ENCODE data around the gene MT1M.
"Not testable (repeated sequence)": the region's sequence is repeated elsewhere in the genome, so short reads cannot be mapped to it uniquely, and the experiment has no call there.

MT1M gene

GRCh38 chr16:56608876-56609462 is 23.5 kb upstream of the MT1M start:
- DNase-seq = no peak

DNA sequence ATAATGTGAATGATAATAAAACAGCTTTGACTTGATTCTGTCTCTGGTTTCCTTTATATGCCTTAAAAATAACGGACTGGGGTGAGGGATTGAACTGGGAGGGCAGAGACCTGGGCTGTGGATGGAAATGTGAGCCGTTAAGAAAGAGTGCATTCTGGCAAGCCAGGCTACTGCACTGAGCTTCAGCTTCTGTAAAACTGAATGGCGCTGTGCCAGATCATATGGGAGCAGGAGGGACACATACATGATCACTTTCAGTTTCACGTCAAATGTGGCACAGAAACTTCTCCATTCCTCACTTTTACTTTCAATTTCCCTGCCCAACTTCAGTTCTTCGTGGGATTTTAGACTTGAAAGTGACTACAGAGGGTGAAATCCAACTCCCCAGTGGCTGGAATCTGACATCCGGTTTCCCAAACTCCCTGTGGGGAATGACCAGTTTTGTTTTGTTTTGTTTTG is 23.0 kb upstream of the MT1M start:
- no peak for DNase-seq

DNA sequence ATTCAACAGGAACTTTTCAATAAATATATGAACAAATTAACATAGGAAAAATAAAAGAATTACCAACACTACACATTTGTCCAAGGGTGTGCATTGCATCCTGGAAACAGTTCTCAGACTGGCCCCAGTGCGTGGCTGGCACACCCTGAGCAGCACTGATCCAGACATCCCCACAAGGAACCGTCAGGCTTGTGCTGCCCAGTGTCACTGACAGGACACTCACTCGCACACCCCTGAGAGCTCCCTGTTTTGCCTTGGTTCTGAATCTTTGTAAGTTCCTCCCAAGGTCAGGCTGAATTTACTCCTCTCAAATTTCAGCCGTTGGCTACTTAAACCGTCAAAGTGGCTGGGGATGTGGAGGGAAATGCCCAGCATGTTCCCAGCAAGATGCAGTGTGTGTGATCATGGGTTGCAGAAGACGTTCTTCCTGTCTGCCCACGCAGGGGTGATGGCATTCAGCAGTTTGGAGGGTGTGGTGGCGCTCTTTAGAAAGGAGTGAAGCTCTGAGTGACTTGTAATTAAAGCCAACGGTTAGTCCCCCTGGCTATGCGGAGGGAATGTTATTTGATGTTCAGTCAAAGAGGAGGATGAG is 22.3 kb upstream of the MT1M start:
- DNase-seq = no peak

DNA sequence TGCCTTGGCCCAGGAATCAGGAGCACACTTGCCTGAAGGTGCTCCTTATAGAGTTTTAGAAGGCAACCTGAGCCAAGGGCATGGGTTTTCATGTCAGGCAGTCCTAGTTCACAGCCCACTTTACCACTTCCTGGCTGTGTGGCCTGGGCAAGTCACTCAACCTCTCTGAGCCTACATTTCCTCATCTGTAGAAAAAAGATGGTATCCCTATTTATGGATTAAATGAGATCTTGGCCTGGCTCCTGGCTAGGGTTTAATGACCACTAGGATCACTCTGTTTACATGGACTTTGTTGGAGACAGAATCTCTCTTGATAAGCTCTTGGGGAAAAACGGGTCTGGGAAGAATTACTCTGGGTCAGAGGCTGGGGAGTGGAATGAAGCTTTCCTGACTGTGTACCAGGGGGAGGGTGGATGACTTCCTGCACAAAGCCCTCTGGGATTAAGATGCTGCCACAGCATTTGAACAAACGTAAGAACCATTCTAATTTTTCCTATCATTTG is 21.8 kb upstream of the MT1M start:
- DNase-seq = no peak

DNA sequence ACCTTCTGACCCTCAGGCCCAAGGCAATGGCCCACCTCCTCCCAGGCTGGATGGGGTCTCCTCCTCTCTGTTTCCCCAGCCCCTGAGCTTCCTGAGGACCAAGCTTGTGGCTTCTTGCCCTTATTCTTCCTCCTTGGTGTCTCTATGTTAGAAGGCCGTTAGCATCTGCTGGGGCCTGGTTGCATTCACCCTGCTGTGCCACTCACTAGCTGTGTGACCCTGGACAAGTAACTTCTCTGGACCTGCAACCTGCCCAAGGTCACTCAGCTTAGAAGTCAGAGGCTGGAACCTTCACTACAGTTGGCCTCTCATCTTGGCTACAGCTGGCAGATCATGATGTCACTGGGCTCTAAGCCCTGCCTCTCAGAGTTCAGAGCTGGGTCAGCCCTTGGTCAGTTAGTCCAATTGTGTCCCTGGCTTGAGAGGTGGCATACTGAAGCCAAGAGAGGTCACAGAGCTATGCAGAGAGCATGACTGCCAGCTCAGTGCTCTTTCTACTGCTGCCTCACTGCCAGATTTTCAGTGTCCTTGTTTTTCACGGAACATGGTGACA is 21.1 kb upstream of the MT1M start:
- no peak for DNase-seq

DNA sequence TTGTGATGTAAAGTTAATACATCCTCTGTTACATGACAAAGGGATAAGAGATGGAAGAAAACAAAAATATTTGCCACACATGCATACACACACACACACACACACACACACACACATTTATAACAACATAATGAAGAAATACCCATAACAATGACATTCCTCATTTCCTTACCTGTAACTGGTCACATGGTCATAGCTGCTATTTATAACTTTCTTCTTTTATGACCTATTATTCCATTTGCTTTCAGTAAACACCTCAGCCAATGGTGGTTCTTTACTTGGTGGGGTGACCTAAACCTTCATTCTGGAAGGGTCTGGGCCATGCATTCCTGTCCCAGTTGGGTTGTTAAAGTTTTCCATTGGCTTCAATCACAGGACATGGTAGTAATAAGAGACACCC is 18.8 kb upstream of the MT1M start:
- no peak for DNase-seq

DNA sequence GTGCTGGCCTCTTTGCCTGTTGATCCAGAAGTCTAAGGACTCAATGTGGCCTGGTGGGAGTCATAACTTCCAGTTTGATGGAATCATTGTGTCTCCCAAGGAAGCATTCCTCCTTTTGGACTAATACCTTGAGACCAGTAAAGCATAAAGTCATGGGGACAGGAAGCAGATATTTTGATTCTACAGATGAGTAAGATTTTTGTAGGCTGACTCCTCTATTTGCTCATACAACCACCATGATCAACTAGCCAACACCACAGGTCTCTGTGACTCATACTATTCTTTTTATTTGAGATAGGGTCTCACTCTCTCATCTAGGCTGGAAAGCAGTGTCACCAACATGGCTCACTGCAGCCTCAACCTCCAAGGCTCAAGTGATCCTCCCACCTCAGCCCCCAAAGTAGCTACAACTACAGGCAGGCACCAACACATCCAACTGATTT is 17.9 kb upstream of the MT1M start:
- DNase-seq = no peak

- no peak for DNase-seq
Measured at GRCh38 chr16:56615353-56615752, 17.1 kb upstream of the MT1M start.

- no peak for DNase-seq
Measured at GRCh38 chr16:56616608-56617211, 15.7 kb upstream of the MT1M start.

DNA sequence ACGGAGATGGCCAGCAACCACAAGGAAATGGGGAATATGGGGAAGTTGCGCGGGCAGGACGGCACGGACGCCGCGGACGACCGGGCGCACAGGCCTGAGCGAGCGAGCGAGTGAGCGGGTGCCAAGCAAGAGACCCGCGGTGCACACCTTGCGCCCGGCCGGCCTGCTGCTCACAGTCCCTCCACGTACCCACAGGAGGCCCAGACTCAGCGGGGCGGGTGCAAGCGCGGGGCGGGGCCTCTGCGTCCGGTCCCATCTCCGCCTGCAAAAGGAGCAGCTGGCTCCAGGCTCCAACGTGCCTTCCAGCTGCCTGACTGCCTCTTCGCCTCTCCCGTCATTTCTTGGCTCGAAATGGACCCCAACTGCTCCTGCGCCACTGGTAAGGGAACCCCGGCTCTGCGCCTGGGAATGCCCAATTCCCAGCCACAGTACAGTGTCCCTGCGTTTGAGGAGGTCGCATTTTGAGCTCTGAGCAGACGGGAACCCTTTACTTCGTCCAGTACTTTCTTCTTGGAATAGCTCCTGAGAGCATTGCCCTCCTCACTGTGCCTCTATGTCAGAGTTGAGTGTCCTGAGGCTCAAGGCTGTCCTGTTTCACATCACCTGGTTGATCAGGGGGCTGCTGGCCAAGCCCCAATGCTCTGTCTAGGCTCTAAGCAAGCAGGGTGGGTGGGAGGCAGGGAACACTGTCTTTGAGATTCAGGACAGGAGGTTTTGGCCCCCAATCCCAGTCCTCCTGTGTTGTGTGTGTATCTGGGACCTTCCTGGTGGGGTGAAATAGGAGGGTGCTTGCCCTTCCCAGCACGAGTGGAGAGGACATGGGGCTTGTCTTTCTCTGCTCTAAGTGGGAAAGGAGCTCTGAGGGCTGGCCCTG is 15.0 kb upstream of the MT1M start:
- DNase-seq = no peak

- DNase-seq = no peak
Measured at GRCh38 chr16:56618138-56618537, 14.3 kb upstream of the MT1M start.

- DNase-seq = no peak
Measured at GRCh38 chr16:56620339-56620897, 12.0 kb upstream of the MT1M start.

GRCh38 chr16:56621665-56622445 is 10.6 kb upstream of the MT1M start:
- not testable (repeated sequence) for DNase-seq

- DNase-seq = not testable (repeated sequence)
Measured at GRCh38 chr16:56623184-56623583, 9.3 kb upstream of the MT1M start.

GRCh38 chr16:56623637-56624036 is 8.8 kb upstream of the MT1M start:
- no peak for DNase-seq

- peak; percentile 49 for DNase-seq
Measured at GRCh38 chr16:56625140-56625942, 7.1 kb upstream of the MT1M start, which contains the start of gene MT1E. MT1E (plus strand) TSS chr16:56625781; CDS start chr16:56625852, 71 bp downstream.

- DNase-seq = no peak
Measured at GRCh38 chr16:56625943-56626654, 6.4 kb upstream of the MT1M start.

GRCh38 chr16:56626685-56627084 is 5.8 kb upstream of the MT1M start:
- no peak for DNase-seq

DNA sequence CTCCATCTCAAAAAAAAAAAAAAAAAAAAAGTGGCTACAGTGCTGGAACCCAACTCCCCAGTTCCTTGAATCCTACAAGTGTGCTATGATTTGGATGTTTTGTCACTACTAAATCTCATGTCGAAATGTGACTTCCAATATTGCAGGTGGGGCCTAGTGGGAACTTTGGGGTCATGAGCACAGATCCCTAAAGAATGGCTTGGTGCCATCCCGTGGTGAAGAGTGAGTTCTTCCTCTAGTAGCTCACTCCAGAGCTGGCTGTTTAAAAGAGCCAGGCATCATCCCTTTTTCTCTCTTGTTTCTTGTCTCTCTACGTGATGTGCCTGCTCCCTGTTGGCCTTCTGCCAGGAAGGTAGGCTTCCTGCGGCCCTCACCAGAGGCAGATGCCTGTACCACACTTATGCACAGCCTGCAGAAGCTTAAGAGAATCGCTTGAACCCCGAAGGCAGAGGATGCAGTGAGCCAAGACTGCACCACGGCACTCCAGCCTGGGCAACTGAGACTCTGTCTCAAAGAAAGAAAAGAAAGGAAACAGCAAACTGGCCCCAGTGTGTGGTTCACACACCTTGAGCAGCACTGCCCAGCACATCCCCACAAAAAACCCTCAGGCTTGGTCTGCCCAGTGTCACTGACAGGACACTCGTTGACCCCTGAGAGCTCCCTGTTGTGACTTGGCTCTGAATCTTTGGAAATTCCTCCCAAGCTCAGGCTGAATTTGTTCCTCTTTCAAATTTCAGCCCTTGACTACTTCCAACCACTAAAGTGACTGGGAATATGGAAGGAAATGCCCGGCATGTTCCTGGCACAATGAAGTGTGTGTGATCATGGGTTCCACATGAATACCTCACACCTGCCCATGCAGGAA is 3.7 kb upstream of the MT1M start:
- DNase-seq = no peak

Measured in NCI-H2029 treated with DMSO at 0.1 percent for 48 hours (cell line).